ENCODE results near the gene KCTD16.

Gene KCTD16

DNA sequence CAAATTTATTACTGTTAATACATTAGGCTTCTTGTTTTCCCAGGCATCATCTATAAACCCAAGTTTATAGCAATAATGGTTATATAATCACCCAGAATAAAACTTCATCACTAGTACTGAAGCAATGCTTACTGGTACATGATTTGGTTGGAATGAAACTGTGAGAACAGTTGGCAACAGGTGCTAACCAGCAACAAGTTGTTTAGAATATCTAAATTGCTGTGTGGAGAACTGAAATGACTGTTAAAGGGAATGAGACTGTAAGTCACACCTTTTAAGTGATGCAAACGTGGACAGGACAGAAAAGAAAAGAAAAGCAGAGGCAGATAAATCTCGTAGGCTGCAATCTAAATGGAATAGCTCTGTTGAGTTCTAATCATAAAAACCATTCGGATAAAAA is 2.7 kb upstream of the KCTD16 start:
- DNase-seq: no peak

- no peak for DNase-seq
Observed at GRCh38 chr5:144169904-144170275, 783 bp upstream of the KCTD16 start.

DNA sequence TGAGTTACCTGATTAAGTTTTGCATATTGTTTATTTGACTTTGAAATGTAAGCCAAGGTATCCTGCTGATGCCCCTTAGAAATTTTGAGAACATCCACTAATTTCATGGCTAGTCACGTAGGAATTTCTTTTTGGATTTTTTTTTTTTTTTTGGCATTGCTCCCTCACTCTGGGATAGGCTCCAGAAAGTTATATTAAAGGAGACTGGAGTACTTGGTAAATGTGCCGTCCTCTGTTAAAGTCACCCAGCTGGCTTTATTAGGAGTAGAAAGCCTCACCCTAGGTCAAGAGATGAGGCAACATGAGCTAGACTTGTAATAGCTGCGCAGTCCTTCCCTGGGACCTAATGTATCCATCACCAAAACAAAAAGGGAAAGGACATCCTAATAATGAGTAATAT is 3.1 kb downstream of the KCTD16 start:
- DNase-seq: no peak

DNA sequence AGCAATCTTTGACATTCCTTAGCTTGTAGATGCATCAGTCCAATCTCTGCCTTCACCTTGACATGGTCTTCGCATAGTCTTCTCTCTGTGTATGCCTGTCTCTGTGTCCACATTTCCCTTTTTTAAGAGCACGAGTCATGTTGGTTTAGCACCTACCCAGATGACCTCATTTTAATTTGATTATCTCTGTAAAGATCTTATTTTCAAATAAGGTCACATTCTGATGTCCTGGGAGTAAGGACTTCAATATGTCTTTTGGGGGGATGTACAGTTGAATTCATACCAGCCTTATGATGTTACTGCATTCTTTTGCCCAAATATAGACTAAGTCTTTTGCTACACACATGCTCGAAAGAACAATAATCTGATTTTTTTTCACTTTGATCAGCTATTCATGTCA is 6.9 kb downstream of the KCTD16 start:
- DNase-seq: no peak

DNA sequence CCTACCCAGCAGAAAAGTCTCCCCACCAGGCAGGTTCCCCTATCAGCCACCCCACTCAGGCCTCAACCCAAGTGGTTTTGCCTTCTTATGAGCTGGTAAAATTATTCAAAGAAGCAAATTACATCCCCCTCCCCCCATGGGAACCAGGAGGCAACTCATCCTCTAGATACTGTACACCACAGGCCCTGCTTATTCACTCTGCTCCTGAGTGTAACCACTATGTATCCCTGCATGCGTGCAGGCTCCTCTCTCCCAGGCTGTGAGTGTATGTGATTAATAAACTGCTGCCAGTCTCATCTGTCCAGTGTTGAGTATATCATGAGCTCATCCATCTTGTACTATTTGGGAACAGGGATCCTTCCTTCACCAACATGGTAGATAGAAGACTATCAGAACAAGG is 8.6 kb downstream of the KCTD16 start:
- no peak for DNase-seq

DNA sequence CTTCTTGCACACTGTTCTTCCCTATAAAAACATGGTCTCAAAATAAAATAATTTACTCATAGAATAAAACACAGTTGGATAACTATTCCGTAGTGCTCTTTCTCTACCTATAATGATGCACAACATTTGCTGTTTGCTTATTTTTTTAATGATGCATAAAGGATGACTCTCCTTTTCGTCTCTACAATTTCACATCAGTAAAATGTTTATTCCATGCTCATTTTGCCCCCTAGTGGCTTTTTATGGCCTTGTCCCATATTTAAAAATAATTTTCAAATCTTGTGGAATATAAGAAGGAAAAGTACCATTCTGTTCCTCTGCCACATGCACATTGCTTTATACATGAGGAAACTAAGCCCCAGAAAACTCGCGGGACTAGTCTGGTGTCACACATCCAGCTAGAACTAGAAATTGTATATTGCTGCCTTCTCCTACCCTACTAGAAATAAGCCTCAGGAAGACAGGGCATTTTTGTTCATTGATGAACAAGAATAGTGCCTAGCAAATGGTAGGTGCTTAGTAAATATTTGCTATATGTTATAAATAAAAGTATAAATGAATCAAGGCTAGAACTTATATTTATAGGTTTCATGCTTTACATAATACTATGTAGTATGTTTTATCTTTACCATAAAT is 12.7 kb downstream of the KCTD16 start:
- peak; percentile 32 for DNase-seq

DNA sequence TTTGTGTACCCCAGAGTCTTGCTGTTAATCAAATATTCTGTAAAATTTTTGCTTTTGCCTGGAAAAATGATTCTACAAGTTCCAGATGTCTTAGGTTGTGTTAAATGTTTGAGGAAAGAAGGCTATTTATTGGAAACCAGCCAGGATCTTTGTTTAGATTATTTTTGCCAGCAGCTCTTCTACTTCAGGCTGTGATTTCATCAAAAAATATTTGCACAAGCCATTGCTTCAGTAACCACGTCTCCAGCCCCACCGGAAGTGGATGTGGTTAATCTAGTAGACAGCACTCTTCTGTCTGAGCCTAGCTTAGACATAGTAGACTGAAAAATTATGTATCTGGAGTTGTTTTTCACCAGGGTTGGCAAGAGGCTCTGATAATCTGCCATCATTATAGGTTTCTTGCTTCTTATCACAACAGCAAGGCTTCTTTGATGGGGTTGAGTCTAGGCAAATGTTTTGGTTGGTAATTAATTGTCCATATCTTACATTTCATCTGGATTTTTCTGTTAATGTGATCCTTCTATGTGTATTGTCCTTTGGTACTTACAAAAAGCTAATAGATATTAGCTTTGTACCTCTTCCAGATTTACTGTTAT is 17.1 kb downstream of the KCTD16 start:
- no peak for DNase-seq

DNA sequence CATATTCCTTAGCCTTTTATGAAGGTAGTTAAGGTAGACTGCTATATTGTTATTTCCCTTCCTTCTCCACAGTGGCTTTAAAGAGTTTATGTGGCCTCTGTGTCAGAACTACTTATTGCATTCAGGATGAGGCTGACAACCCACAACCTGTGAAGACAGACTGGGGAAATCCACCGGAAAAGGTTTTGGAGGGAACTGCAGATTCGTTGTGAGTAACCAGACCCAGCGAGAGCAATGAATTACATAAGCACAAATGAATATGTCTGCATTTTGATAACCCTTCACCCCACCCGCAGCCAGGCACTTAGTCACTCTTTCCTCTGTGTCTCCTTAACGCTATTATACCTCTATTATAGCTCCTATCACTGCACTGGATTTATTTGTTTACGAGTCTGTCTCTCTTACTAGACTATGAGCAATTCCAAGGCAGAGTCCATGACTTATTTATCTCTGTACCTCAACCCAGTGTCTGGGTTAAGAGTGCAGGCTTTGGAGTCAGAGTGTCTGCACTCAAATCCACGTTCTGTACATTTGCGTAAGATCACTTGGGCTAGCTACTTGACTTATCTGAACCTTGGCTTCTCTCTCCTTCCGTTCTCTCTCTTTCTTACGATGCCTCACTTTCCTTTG is 19.2 kb downstream of the KCTD16 start:
- no peak for DNase-seq

DNA sequence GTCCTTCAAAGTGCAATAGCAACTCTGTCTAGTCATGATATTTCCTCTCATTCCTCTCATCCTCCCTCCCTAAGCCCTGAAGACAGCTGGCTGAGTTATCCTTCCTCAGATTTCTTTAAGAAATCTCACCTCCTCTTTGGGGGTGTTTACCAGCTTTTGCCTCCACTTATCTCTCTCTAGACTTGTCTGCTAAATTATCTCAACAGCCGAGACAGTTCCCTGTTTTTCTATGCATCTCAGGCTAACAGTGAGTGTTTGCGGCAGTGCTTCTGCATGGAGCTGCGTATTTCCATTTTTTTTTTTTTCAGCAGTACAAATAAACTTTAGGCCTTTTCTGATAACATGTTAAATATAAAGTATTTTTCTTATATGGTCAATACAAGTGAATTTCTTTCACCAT is 20.9 kb downstream of the KCTD16 start:
- no peak for DNase-seq

DNA sequence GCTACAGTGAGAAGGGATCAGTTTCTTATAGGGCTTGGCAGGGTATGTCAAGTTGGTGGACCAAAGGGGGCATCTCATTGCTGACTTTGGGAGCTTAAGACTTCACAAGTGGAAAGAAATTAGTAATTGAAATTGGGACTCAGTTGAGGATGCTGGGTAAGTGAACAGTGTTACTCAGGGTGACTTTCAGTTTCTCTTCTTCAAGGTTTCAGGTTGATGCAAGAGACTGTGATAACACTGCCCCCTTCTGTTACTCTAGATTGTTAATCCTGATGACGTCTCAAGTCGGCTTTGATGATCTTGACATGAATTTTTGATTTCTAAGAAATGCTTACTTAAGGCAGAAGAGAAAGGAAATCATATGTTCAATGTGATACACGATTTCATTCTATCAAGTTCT is 21.3 kb downstream of the KCTD16 start:
- no peak for DNase-seq

DNA sequence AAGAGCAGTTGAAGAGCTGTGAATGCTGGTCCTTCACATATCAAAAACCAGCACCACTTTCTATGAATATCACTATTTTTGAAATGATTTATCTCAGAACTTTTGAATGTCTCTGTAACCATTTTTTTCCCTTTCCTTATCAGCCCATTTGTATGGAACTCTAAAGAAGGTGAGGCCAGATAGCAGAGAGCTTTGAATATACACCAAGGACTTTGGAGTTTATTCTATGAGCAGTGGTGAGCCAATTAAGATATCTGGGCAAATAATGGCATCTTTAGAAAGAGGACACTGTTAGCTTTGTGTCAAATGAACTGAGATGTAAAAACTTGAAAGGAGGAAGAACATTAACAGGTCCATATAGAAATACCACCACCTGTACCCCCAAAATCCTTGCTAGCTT is 22.0 kb downstream of the KCTD16 start:
- DNase-seq: no peak

DNA sequence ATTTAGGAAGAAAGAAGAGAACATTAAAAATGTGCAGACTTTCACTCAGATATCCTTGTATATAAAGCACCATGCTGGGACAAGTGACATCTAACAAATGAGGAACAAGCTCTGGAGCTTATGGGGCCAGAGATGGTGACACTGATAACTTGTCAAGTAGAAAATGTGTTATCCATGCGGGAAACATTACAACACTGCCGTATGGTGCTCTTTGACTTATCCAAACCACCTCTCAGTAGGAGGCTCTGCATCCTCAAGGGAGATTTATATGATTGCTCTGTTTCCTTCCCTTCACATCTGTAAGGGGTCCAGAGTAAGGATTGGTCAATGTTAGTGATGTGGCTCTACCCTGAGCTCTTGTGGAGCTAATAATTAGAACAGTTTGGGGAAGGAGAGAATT is 23.5 kb downstream of the KCTD16 start:
- no peak for DNase-seq

GRCh38 chr5:144195448-144195847 is 24.8 kb downstream of the KCTD16 start:
- DNase-seq: no peak

DNA sequence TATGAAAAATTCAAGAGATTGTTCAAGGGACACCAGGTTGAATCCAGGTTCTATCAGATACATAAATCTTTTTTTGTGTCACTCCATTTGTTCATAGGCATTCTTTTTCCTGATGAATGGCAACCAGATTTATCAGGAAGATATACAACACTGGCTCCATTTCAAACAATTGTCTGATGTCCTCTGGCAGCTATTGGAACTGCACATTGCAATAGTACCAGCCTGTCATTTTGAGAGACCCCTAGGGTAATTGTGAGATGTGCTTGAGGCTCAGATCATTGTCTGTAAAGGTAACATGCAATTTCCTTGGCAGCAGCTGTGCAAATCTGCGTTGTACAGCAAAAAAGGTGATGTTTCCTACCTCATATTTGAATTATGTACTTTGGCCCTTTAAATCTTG is 25.9 kb downstream of the KCTD16 start:
- no peak for DNase-seq

DNA sequence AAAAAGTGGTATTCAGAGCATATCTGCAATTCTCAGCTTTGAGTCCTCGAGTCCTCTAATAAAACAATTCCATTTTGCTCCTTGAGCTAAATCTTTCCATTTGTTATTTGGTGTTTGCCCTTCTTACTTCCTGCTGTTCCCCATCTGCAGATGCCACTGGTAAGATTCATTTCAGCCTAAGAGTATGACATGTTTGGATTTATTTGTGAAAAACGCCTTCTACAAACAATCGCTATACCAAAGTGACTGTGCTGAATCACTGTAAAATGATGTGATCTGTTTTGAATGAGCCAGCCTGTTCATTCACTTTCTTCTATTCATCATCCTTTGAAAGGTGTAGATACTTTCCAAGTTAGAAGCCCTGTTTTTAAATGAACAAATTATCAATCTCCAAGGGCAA is 27.7 kb downstream of the KCTD16 start:
- DNase-seq: no peak

DNA sequence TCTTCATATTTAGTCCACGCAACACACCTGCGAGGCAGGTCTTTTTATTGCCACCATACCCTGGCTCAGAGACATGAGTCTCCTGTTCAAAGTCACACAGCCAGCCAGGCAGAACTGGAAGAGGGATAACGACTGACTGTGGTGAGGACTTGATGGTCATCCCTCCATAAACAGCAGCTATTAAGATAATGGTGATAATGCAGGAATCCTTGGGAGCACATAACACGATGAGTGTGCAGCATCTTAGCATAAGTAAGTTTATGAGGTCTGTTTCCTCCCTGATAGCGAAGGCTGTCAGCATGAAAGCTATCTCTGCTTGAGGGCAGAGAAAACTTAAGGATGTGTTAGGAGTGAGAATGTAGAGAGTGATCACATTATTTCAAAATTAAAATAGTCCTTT is 30.9 kb downstream of the KCTD16 start:
- DNase-seq: no peak

GRCh38 chr5:144202072-144202471 is 31.4 kb downstream of the KCTD16 start:
- DNase-seq: no peak

DNA sequence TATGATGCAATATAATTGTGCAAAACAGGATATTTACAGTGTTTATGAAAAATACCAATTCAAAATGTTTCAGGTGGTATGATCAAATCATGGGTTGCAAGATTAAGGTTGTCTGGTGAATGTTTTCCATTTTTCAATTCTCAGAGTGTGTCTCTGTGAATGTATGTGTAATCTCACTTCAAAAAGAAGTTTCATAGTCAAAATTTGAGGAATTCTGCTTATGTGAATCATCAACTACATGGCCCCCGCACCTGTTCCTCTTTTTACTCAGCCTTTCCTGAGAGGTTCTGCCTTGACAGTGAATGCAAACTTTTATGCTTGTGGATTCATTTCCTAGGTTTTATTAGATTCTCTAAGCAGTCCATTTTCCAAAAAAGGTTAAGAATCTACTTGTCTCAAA is 32.1 kb downstream of the KCTD16 start:
- no peak for DNase-seq

DNA sequence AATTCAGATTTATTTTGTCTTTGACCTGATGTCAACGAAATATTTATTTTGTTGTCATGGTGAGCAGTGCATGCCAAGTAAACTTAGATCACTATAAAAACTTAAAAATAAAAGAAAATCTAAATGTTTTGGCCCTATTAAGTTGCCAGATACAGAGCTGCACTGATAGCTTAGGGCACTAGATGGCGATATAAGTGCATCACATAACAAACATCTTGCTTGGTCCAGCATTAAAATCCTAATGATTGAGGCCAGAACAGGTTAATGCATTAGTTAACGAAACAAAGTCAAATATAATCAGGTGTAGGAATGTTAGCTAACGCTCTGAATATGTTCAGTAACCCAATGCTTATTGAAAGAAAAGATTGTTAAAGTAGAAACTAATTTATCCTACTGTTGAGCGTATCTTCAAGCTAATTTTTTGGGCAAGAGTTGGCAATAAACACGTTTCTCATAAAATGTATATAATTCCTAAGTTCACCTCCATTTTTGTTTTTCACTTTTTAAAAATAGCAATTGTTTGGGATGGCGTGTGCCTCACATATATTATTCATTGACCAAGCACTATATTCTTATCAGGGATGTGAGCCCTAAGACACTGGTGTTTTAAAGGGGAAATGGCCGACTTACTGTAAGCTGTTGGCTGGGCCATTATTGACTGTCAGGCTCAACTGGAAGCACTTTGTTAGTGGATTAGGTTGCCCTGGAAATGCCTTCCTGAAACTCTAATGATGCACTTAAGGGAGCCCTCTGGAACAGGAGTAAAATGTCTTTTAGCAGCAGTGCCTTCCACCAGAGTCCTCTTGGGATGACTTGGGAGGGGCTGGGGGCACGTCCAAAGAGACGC is 33.3 kb downstream of the KCTD16 start:
- peak; percentile 54 for DNase-seq

- DNase-seq: no peak
Observed at GRCh38 chr5:144205141-144205551, 34.5 kb downstream of the KCTD16 start.

DNA sequence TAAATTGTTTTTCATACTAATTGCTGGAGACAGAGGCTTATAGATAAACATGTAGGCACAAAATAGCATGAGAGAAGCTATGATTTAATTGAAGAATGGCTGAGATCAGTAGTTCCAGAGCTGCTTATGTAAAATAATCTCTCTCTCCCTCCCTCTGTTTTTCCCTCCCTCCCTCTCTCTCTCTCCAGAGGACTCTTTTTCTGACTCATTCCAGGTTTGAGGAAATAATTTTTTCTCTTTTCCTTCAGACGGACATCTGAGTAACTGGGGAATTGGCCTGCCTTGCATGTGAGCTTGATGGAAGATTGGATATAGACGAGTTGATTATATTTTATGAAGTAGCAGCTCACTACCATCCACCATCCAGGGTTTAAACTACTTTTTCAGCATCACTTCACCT is 35.5 kb downstream of the KCTD16 start:
- DNase-seq: no peak

GRCh38 chr5:144207875-144208444 is 37.3 kb downstream of the KCTD16 start:
- DNase-seq: peak; percentile 9

GRCh38 chr5:144209361-144209760 is 38.7 kb downstream of the KCTD16 start:
- peak; percentile 63 for DNase-seq

GRCh38 chr5:144210655-144211054 is 40.0 kb downstream of the KCTD16 start:
- no peak for DNase-seq

Measured in NCI-H1694 (cell line).